Ramos (cell line): ENCODE measurements around the gene SMARCA2.

ENCODE experiments used
- in situ Hi-C: fragments of 300-500 bp; cut with MboI; formaldehyde crosslinking; loops from one replicate; pipeline ENCODE4 v1.14.3; 2022; ENCODE audit warnings: low sequenced_read_pairs; ENCODE audit not compliant: unreplicated experiment

Gene SMARCA2

GRCh38 chr9:2039294-2040180 is 24.4 kb downstream of the SMARCA2 start:
- in situ Hi-C loops = no loop called here

- in situ Hi-C loops = no loop called here
Measured at GRCh38 chr9:2040828-2041227, 25.7 kb downstream of the SMARCA2 start.

- in situ Hi-C loops = no loop called here
Measured at GRCh38 chr9:2041736-2042135, 26.6 kb downstream of the SMARCA2 start.

- in situ Hi-C loops = no loop called here
Measured at GRCh38 chr9:2043243-2043642, 28.1 kb downstream of the SMARCA2 start.

- in situ Hi-C loops = no loop called here
Measured at GRCh38 chr9:2043881-2044462, 28.8 kb downstream of the SMARCA2 start.

- in situ Hi-C loops = no loop called here
Measured at GRCh38 chr9:2047144-2047671, 32.1 kb downstream of the SMARCA2 start.

GRCh38 chr9:2047916-2048315 is 32.8 kb downstream of the SMARCA2 start:
- in situ Hi-C loops = no loop called here

- in situ Hi-C loops = no loop called here
Measured at GRCh38 chr9:2050236-2050635, 35.1 kb downstream of the SMARCA2 start.

GRCh38 chr9:2053883-2054845 is 39.0 kb downstream of the SMARCA2 start:
- in situ Hi-C loops = no loop called here

GRCh38 chr9:2055203-2055658 is 40.1 kb downstream of the SMARCA2 start:
- in situ Hi-C loops = no loop called here

GRCh38 chr9:2059274-2059929 is 44.3 kb downstream of the SMARCA2 start:
- in situ Hi-C loops = no loop called here

- in situ Hi-C loops = no loop called here
Measured at GRCh38 chr9:2060424-2060823, 45.3 kb downstream of the SMARCA2 start.

GRCh38 chr9:2065704-2066103 is 50.6 kb downstream of the SMARCA2 start:
- in situ Hi-C loops = no loop called here

- in situ Hi-C loops = no loop called here
Measured at GRCh38 chr9:2066312-2067273, 51.4 kb downstream of the SMARCA2 start.

GRCh38 chr9:2072752-2073405 is 57.7 kb downstream of the SMARCA2 start:
- in situ Hi-C loops = no loop called here

- in situ Hi-C loops = loop anchor here (25.0 kb wide), 1 partner anchor 370 kb away; no protein-coding TSS in a partner anchor
Measured at GRCh38 chr9:2082772-2083171, 67.6 kb downstream of the SMARCA2 start.

- in situ Hi-C loops = loop anchor here (25.0 kb wide), 1 partner anchor 371 kb away; no protein-coding TSS in a partner anchor
Measured at GRCh38 chr9:2083479-2083878, 68.3 kb downstream of the SMARCA2 start.

GRCh38 chr9:2085716-2086115 is 70.6 kb downstream of the SMARCA2 start:
- in situ Hi-C loops = loop anchor here (25.0 kb wide), 1 partner anchor 373 kb away; no protein-coding TSS in a partner anchor
